ENCODE measurements around the gene CCDC177.

CCDC177 gene

GRCh38 chr14:69527635-69528034 lies 47.0 kb downstream of the CCDC177 start:
- DNase-seq: no peak

DNA sequence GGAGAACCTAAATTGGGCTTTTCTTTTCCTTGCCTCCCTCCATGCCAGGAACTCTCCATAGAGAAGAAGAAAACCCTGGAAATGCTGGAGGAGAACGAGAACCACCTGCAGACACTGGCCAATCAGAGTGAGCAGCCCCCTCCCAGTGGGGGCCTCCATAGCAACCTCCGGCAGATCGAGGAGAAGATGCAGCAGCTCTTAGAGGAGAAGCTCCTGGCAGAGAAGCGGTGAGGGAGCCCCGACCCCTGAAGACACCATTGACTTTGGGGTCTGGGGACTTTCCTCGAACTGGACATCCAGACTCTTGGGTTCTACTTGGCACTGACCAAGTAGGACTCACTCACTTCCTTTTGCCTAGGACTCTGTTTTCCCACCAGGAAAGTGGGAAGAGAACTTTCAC lies 48.8 kb downstream of the CCDC177 start:
- DNase-seq: no peak

- no peak for DNase-seq
These were observed 52.6 kb downstream of the CCDC177 start for GRCh38 chr14:69522026-69522425.
